GM19239 (cell line): ENCODE data around the gene GPR84.

Source experiments
- DNase-seq: peaks from one replicate; pipeline ENCODE4 v3.0.0; 2011; ENCODE audit warnings: low spot score; ENCODE audit not compliant: insufficient read length
- FAIRE-seq: peaks from 2 replicates; lab custom pipeline; 2011; peaks lifted over from hg19 to GRCh38; lab: Jason Lieb, UNC

The GPR84 gene

GRCh38 chr12:54376596-54376995 lies 12.3 kb upstream of the GPR84 start:
- FAIRE-seq (no peak), DNase-seq (no peak)

DNA sequence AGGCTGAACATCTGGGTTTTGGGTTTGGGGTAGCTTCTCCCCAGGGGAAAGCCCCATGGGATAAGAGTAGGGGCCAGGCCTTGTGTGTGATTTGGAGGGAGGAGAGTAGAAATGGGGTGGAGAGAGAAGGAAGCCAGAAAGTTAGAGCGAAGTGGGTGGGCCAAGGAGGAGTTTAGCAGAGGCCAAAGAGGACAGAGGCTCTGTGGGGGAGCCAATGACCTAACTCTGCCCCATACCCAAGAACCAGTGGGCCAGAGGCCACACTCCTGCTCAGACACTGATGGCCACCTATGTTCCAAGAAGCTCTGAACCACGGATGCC lies 10.9 kb upstream of the GPR84 start:
- no peak for DNase-seq
- no peak for FAIRE-seq

- DNase-seq, result no peak
- no peak for FAIRE-seq
Observed at GRCh38 chr12:54374562-54375258, 10.4 kb upstream of the GPR84 start.

- DNase-seq (no peak), FAIRE-seq (no peak)
Observed at GRCh38 chr12:54373649-54374561, 9.6 kb upstream of the GPR84 start.

GRCh38 chr12:54372113-54372806 lies 8.0 kb upstream of the GPR84 start:
- FAIRE-seq (no peak), DNase-seq (no peak)

GRCh38 chr12:54371328-54372112 lies 7.2 kb upstream of the GPR84 start:
- FAIRE-seq (no peak), DNase-seq (no peak)

DNA sequence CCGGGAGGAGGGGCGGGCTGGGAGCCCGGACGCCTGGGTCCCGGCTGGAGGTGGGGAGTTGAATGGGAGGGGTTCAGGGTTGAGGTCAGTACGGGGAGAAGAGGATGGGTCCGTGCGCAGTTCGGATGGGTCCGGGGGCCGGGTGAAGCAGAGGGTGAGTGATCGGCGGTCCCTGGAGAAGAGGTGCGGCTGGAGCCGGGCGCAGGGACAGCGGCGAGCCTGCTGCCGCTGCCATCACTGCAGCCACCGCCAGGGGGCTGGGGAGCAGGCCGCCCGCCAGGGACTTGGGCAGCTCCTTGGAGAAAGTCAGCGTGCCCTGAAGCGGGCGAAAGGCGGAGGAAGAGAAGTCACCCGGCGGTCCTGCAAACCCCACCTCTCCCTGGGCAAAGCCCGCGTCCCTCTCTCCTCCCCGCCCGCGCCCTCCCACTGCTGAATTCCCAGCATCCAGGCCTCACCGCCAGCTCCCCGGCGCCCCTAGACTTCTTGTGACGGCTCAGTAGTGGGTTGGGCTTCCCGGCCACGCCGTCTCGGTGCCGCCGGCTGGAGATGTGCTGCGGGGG lies 6.0 kb upstream of the GPR84 start:
- FAIRE-seq (no peak), DNase-seq (no peak)

GRCh38 chr12:54369597-54370131 lies 5.4 kb upstream of the GPR84 start:
- no peak for FAIRE-seq

GRCh38 chr12:54368709-54369596 lies 4.7 kb upstream of the GPR84 start:
- peak; percentile 86 for DNase-seq
- FAIRE-seq, result peak; percentile 79

More at GRCh38 chr12:54369597-54370131, 5.4 kb upstream of the GPR84 start:
- no peak for DNase-seq

DNA sequence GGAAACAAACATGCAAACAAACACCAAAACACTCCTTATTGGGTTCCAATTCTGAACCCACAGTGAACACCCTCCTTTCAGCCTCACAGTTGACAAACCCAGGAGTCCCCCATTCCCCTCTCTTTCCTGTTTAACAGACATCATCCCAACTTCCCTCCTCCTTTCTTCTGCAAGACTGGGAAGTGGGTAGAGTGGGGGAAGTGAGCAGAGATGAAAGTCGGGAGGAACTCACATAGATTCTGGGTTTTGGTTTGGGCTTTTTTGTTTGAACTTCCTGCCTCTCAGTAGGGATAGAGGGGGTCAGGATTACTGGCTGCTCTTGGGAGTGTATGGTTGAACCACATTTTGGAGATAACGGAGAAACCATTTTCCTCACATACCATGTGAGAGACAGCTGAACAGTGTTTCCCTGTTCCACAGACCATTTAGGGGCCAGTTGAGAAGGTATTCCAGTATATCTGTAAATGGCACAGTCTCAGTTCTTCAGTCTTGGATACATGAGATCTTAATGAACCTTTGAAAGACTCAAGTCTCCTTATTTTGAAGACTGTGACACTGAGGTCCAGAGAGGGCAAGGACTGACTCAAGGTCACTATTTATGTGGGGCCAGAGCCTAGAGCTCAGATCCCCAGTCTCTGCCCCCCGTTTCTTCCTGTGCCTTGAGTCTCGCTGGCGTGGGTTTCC lies 3.9 kb upstream of the GPR84 start:
- no peak for FAIRE-seq
- no peak for DNase-seq

- no peak for DNase-seq
- FAIRE-seq, result no peak
Observed at GRCh38 chr12:54363618-54364017, 668 bp downstream of the GPR84 start.

- FAIRE-seq (no peak), DNase-seq (no peak)
Observed at GRCh38 chr12:54363047-54363446, 1.2 kb downstream of the GPR84 start.

DNA sequence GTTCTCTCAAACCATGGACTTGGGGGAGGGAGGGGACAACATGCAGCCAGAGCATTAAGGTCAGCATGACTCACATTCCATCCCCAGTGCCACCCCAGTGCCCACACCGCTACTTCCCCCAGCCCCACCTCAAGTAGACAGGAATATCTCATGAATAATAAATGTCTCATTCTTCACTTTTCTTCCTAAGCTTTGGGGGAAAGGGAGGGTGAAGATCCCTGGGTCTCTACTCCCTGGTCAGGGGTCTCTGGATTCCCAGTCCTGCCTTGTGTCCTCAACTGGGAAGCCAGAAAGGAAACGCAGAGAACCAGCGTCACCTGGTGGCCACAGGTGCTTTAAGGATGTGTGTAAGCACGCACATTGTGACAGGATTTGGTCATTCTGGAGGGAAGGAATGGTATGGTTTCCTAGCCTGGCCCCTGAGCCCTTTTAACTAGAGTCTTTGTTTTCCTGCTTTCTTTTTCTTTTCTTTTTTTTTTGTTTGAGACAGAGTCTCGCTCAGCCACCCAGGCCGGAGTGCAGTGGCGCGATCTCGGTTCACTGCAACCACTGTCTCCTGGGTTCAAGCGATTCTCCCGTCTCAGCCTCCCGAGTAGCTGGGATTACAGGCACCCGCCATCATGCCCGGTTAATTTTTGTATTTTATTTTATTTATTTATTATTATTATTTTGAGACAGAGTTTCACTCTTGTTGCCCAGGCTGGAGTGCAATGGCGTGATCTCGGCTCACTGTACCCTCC lies 3.4 kb downstream of the GPR84 start:
- no peak for DNase-seq
- peak; percentile 65 for FAIRE-seq

GRCh38 chr12:54359762-54360351 lies 4.4 kb downstream of the GPR84 start:
- FAIRE-seq (no peak), DNase-seq (no peak)

- DNase-seq (peak; percentile 93), FAIRE-seq (peak; percentile 93)
Observed at GRCh38 chr12:54358945-54359761, 5.1 kb downstream of the GPR84 start.
